ENCODE data around the gene DSE.

Gene DSE

GRCh38 chr6:116445102-116445501 is 74.4 kb downstream of the DSE start:
- DNase-seq (ENCODE audit: low read depth in 2 of 2, low spot score in 1 of 2): no peak

- no peak for DNase-seq (ENCODE audit: low read depth in 2 of 2, low spot score in 1 of 2)
Observed at GRCh38 chr6:116446399-116446798, 75.7 kb downstream of the DSE start.

- no peak for DNase-seq (ENCODE audit: low read depth in 2 of 2, low spot score in 1 of 2)
Observed at GRCh38 chr6:116447052-116447451, 76.3 kb downstream of the DSE start.

- no peak for DNase-seq (ENCODE audit: low read depth in 2 of 2, low spot score in 1 of 2)
Observed at GRCh38 chr6:116447496-116448011, 76.8 kb downstream of the DSE start.

GRCh38 chr6:116449565-116449964 is 78.8 kb downstream of the DSE start:
- no peak for DNase-seq (ENCODE audit: low read depth in 2 of 2, low spot score in 1 of 2)

GRCh38 chr6:116450185-116450710 is 79.5 kb downstream of the DSE start:
- DNase-seq (ENCODE audit: low read depth in 2 of 2, low spot score in 1 of 2): no peak

- no peak for DNase-seq (ENCODE audit: low read depth in 2 of 2, low spot score in 1 of 2)
Observed at GRCh38 chr6:116450769-116451740, 80.3 kb downstream of the DSE start.

GRCh38 chr6:116451916-116452315 is 81.2 kb downstream of the DSE start:
- no peak for DNase-seq (ENCODE audit: low read depth in 2 of 2, low spot score in 1 of 2)

GRCh38 chr6:116452531-116452930 is 81.8 kb downstream of the DSE start:
- DNase-seq (ENCODE audit: low read depth in 2 of 2, low spot score in 1 of 2): no peak

GRCh38 chr6:116456106-116456505 is 85.4 kb downstream of the DSE start:
- no peak for DNase-seq (ENCODE audit: low read depth in 2 of 2, low spot score in 1 of 2)

GRCh38 chr6:116456927-116457326 is 86.2 kb downstream of the DSE start:
- DNase-seq (ENCODE audit: low read depth in 2 of 2, low spot score in 1 of 2): no peak

- DNase-seq (ENCODE audit: low read depth in 2 of 2, low spot score in 1 of 2): no peak
Observed at GRCh38 chr6:116458264-116458663, 87.5 kb downstream of the DSE start.

GRCh38 chr6:116459927-116460326 is 89.2 kb downstream of the DSE start:
- DNase-seq (ENCODE audit: low read depth in 2 of 2, low spot score in 1 of 2): no peak

- DNase-seq (ENCODE audit: low read depth in 2 of 2, low spot score in 1 of 2): no peak
Observed at GRCh38 chr6:116461331-116461931, 90.7 kb downstream of the DSE start, which contains the start of gene CALHM6. Gene CALHM6, plus strand, starts transcription at chr6:116461375. Its CDS starts 555 bp downstream, at chr6:116461930.

- DNase-seq (ENCODE audit: low read depth in 2 of 2, low spot score in 1 of 2): peak in 1 of 2 donors; percentile 26
Observed at GRCh38 chr6:116461932-116462885, 91.5 kb downstream of the DSE start.

- no peak for DNase-seq (ENCODE audit: low read depth in 2 of 2, low spot score in 1 of 2)
Observed at GRCh38 chr6:116463301-116463700, 92.6 kb downstream of the DSE start.

GRCh38 chr6:116465246-116465645 is 94.5 kb downstream of the DSE start:
- DNase-seq (ENCODE audit: low read depth in 2 of 2, low spot score in 1 of 2): no peak

- no peak for DNase-seq (ENCODE audit: low read depth in 2 of 2, low spot score in 1 of 2)
Observed at GRCh38 chr6:116467096-116467495, 96.3 kb downstream of the DSE start.

- DNase-seq (ENCODE audit: low read depth in 2 of 2, low spot score in 1 of 2): no peak
Observed at GRCh38 chr6:116467514-116467913, 96.8 kb downstream of the DSE start.

GRCh38 chr6:116468293-116468692 is 97.5 kb downstream of the DSE start:
- no peak for DNase-seq (ENCODE audit: low read depth in 2 of 2, low spot score in 1 of 2)

GRCh38 chr6:116471531-116471930 is 100.8 kb downstream of the DSE start:
- DNase-seq (ENCODE audit: low read depth in 2 of 2, low spot score in 1 of 2): no peak

Data from stimulated activated CD8-positive, alpha-beta memory T cell treated with anti-CD3 and anti-CD28 coated beads, Interleukin-4, amount 100 ng/mL, for 4 hours (primary cell).